Measurements from ENCODE around the gene PREPL. TPM values are rescaled to one million over a fixed set of nuclear protein-coding genes. Genes with fewer than 3 reads are reported as not detected.

PREPL gene
- total RNA-seq, 4 donors from 2014 or later: 16.9 to 26.1 (median 22.5) TPM

GRCh38 chr2:44273076-44273475, 88.2 kb downstream of the PREPL start:
- intact Hi-C loops (cut with DNase I; ENCODE audit: low total_unique reads): no loop called here

GRCh38 chr2:44271296-44271695, 90.0 kb downstream of the PREPL start:
- DNase-seq (ENCODE audit: low spot score in 2 of 2): no peak
- TF ChIP-seq CTCF (IDR thresholded peaks at IDR 0.05) (no peak), POLR2A (IDR thresholded peaks at IDR 0.05) (no peak)
- 94 to 95% methylated on average over 7 of the region's 7 CpGs for WGBS, 2 donors
- no peak overlapping the region for H3K4me3 ChIP-seq (ENCODE audit: low read depth, poor library complexity, severe bottlenecking)
- intact Hi-C loops (cut with DNase I; ENCODE audit: low total_unique reads): no loop called here

More at GRCh38 chr2:44273076-44273475, 88.2 kb downstream of the PREPL start:
- TF ChIP-seq POLR2A (IDR thresholded peaks at IDR 0.05) (no peak), CTCF (IDR thresholded peaks at IDR 0.05) (no peak)
- DNase-seq (ENCODE audit: low spot score in 2 of 2): no peak
- H3K4me3 ChIP-seq (ENCODE audit: low read depth, poor library complexity, severe bottlenecking): no peak overlapping the region
- WGBS, 2 donors: 44 to 45% methylated on average over 3 of the region's 3 CpGs

- intact Hi-C loops (cut with DNase I; ENCODE audit: low total_unique reads): no loop called here
- DNase-seq (ENCODE audit: low spot score in 2 of 2): peak in 1 of 2 donors; percentile 24
- H3K4me3 ChIP-seq (ENCODE audit: low read depth, poor library complexity, severe bottlenecking): no peak overlapping the region
- 53 to 55% methylated on average over 1 of the region's 1 CpG for WGBS, 2 donors
- no peak for TF ChIP-seq CTCF (IDR thresholded peaks at IDR 0.05)
- no peak for TF ChIP-seq POLR2A (IDR thresholded peaks at IDR 0.05)
These were observed 91.5 kb downstream of the PREPL start for GRCh38 chr2:44269831-44270230.

GRCh38 chr2:44267796-44268648, 93.3 kb downstream of the PREPL start:
- DNase-seq (ENCODE audit: low spot score in 2 of 2): peak in 1 of 2 donors; percentile 40
- intact Hi-C loops (cut with DNase I; ENCODE audit: low total_unique reads): no loop called here
- 56 to 62% methylated on average over 7 of the region's 7 CpGs for WGBS, 2 donors
- TF ChIP-seq CTCF (IDR thresholded peaks at IDR 0.05): no peak
- no peak for TF ChIP-seq POLR2A (IDR thresholded peaks at IDR 0.05)
- no peak overlapping the region for H3K4me3 ChIP-seq (ENCODE audit: low read depth, poor library complexity, severe bottlenecking)

Other genes with a start within 250 kb of the PREPL start
- 10 to 100 TPM; 24.2 to 40.2 (median 35.9) TPM for gene PPM1B, start 192.6 kb downstream of the PREPL start, total RNA-seq
- gene SLC3A1, start 86.0 kb downstream of the PREPL start, total RNA-seq: under 1 TPM in 2 of 4 donors, not detected in 2; 0.23 to 0.32 TPM
- 10 to 100 TPM in 2 of 4 donors, 1 to 10 TPM in 2; 4.2 to 18.3 (median 9.8) TPM for gene CAMKMT, start 453 bp upstream of the PREPL start, total RNA-seq

All from lower leg skin (tissue), 4 donors.